Thyroid gland (tissue), 4 donors: ENCODE measurements around the gene BORCS6.

Experiments used
- POLR2A ChIP-seq, 2 donors: fragments of 450-650 bp; IDR thresholded peaks; one replicate each; pipeline ENCODE4 v1.6.1; 2017; ENCODE audit warnings: antibody characterized with exemption in 2 of 2, mild to moderate bottlenecking in 2 of 2, moderate library complexity in 1 of 2
- TF ChIP-seq, protein P1 (sequence below), 6 experiments: fragments of 200-600 bp in 3 of 6; fragments of 450-650 bp in 3 of 6; sonication (generic) in 3 of 6; IDR thresholded peaks; one replicate each; pipeline ENCODE4 v1.5.1; 2016 to 2019; ENCODE audit warnings: antibody characterized with exemption in 6 of 6, mild to moderate bottlenecking in 2 of 6, inconsistent platforms in 1 of 6, moderate library complexity in 1 of 6

- TF ChIP-seq, protein P1, sequence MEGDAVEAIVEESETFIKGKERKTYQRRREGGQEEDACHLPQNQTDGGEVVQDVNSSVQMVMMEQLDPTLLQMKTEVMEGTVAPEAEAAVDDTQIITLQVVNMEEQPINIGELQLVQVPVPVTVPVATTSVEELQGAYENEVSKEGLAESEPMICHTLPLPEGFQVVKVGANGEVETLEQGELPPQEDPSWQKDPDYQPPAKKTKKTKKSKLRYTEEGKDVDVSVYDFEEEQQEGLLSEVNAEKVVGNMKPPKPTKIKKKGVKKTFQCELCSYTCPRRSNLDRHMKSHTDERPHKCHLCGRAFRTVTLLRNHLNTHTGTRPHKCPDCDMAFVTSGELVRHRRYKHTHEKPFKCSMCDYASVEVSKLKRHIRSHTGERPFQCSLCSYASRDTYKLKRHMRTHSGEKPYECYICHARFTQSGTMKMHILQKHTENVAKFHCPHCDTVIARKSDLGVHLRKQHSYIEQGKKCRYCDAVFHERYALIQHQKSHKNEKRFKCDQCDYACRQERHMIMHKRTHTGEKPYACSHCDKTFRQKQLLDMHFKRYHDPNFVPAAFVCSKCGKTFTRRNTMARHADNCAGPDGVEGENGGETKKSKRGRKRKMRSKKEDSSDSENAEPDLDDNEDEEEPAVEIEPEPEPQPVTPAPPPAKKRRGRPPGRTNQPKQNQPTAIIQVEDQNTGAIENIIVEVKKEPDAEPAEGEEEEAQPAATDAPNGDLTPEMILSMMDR (IDR thresholded peaks at IDR 0.05) = no peak
- no peak for TF ChIP-seq POLR2A (IDR thresholded peaks at IDR 0.05)
These were observed 22.6 kb upstream of the BORCS6 start for GRCh38 chr17:8212312-8213180.
